ENCODE measurements around the gene AVPR2. TPM values are rescaled to one million over a fixed set of nuclear protein-coding genes. Genes with fewer than 3 reads are reported as not detected.

Gene AVPR2
- total RNA-seq (2014; rRNA removed; shearing (Covaris generic)): 1.1 TPM in 1 of 2 replicates, not detected in the other

GRCh38 chrX:153903991-153904957 lies at the start of gene AVPR2:
Gene AVPR2 (plus strand): TSS chrX:153904673. CDS start chrX:153905146, 473 bp downstream.
- no peak for DNase-seq (ENCODE audit: low read depth)

- no peak for DNase-seq (ENCODE audit: low read depth)
Measured at GRCh38 chrX:153854702-153855101, 49.8 kb upstream of the AVPR2 start.

- DNase-seq (ENCODE audit: low read depth): no peak
Measured at GRCh38 chrX:153857348-153857903, 47.0 kb upstream of the AVPR2 start.

GRCh38 chrX:153861151-153861550 lies 43.3 kb upstream of the AVPR2 start:
- no peak for DNase-seq (ENCODE audit: low read depth)

GRCh38 chrX:153861733-153862310 lies 42.7 kb upstream of the AVPR2 start:
- DNase-seq (ENCODE audit: low read depth): no peak

GRCh38 chrX:153862369-153863250 lies 41.9 kb upstream of the AVPR2 start:
- DNase-seq (ENCODE audit: low read depth): no peak

GRCh38 chrX:153863251-153863991 lies 41.1 kb upstream of the AVPR2 start:
- no peak for DNase-seq (ENCODE audit: low read depth)

GRCh38 chrX:153864101-153864500 lies 40.4 kb upstream of the AVPR2 start:
- DNase-seq (ENCODE audit: low read depth): no peak

GRCh38 chrX:153864561-153865320 lies 39.7 kb upstream of the AVPR2 start:
- DNase-seq (ENCODE audit: low read depth): no peak

- no peak for DNase-seq (ENCODE audit: low read depth)
Measured at GRCh38 chrX:153865321-153865580, 39.2 kb upstream of the AVPR2 start.

GRCh38 chrX:153865685-153866084 lies 38.8 kb upstream of the AVPR2 start:
- DNase-seq (ENCODE audit: low read depth): no peak

- no peak for DNase-seq (ENCODE audit: low read depth)
Measured at GRCh38 chrX:153866302-153867019, 38.0 kb upstream of the AVPR2 start.

GRCh38 chrX:153867139-153867538 lies 37.3 kb upstream of the AVPR2 start:
- DNase-seq (ENCODE audit: low read depth): no peak

GRCh38 chrX:153867671-153868070 lies 36.8 kb upstream of the AVPR2 start:
- no peak for DNase-seq (ENCODE audit: low read depth)

GRCh38 chrX:153868576-153869472 lies 35.6 kb upstream of the AVPR2 start:
- no peak for DNase-seq (ENCODE audit: low read depth)

GRCh38 chrX:153869473-153870287 lies 34.8 kb upstream of the AVPR2 start:
- DNase-seq (ENCODE audit: low read depth): no peak

- DNase-seq (ENCODE audit: low read depth): no peak
Measured at GRCh38 chrX:153870288-153870690, 34.2 kb upstream of the AVPR2 start.

All from Daoy (cell line).